SH-SY5Y (cell line): ENCODE measurements around the gene FBXW8.

Source experiments
- GATA2 ChIP-seq: IDR thresholded peaks from 2 replicates; pipeline ENCODE4 v1.6.1; 2011; ENCODE audit warnings: mild to moderate bottlenecking, low read depth, low read length
- GATA3 ChIP-seq: IDR thresholded peaks from 2 replicates; pipeline ENCODE4 v1.6.1; 2011; ENCODE audit warnings: low read depth, mild to moderate bottlenecking, low read length, moderate library complexity

DNA sequence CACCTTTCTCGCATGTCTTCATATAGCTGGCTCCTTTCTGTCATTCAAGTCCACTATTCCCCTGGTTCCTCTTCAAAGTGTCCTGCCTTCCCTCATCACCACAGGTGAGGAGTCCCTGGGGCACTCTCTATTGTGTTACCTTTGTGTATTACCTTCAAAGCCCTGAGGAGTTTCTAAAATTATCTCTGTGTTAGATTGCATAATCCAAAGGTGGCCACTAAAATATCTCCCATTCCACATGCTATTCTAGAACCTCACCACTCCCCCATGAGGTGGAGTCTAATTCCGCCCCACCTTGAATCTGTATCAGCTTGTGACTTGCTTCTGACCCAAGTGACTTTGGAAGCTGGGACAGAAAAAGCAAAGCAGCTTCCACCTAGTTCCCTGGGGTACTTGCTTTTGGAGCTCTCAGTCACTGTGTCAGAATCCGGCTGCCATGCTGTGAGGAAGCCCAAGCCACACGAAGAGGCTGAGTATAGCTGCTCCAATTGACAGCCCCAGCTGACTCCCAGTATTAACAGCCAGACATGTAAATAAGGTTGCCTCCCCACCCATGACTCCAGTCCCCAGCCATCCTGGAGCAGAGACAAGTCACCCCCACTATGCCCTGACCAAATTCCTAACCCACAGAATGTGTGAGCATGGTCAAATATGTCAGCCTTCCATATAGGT is 36.3 kb upstream of the FBXW8 start:
- TF ChIP-seq GATA3 = no peak
- TF ChIP-seq GATA2 = no peak
